ENCODE data around the gene TANC1. TPM values are rescaled to one million over a fixed set of nuclear protein-coding genes. Genes with fewer than 3 reads are reported as not detected.

The TANC1 gene
- total RNA-seq, 8 experiments from 2014 or later: 2.8 to 47.3 (median 6.9) TPM

GRCh38 chr2:159169187-159169586 lies 200.7 kb downstream of the TANC1 start:
- in situ Hi-C loops (cut with MboI; ENCODE audit: low pct_unique_long_range_greater_than_20kb in 2 of 9, low sequenced_read_pairs in 9 of 9, unreplicated experiment in 9 of 9): no loop called here
- no peak for ATAC-seq (replicated peaks in 6 of 8)
- H3K4me3 ChIP-seq: no peak overlapping the region
- WGBS, 10 experiments: 88 to 100% (median 95%) methylated on average over 1 to 6 of the region's 6 CpGs; no CpG with 5 or more reads in 1 of the 10 experiments
- no peaks in the 10 kb centered on the region for H3K4me1 ChIP-seq (replicated peaks in 1 of 2)
- no peak overlapping the region for H3K27ac ChIP-seq

- no peak overlapping the region for H3K4me3 ChIP-seq
- H3K27ac ChIP-seq: no peak overlapping the region
- no peak for ATAC-seq (replicated peaks in 6 of 8)
- H3K4me1 ChIP-seq (replicated peaks in 1 of 2): no peaks in the 10 kb centered on the region
- in situ Hi-C loops (cut with MboI; ENCODE audit: low pct_unique_long_range_greater_than_20kb in 2 of 9, low sequenced_read_pairs in 9 of 9, unreplicated experiment in 9 of 9): no loop called here
- 83 to 100% (median 100%) methylated on average over 1 to 3 of the region's 3 CpGs; no CpG with 5 or more reads in 3 of the 10 experiments for WGBS, 10 experiments
These were observed 204.0 kb downstream of the TANC1 start for GRCh38 chr2:159172403-159172802.

- in situ Hi-C loops (cut with MboI; ENCODE audit: low pct_unique_long_range_greater_than_20kb in 2 of 9, low sequenced_read_pairs in 9 of 9, unreplicated experiment in 9 of 9): no loop called here
- peaks cover 3% of the 10 kb centered on the region in 2 donors for H3K4me1 ChIP-seq (replicated peaks in 1 of 2)
- 88 to 100% (median 96%) methylated on average over 1 to 5 of the region's 9 CpGs; no CpG with 5 or more reads in 6 of the 10 experiments for WGBS, 10 experiments
- no peak overlapping the region for H3K27ac ChIP-seq
- no peak overlapping the region for H3K4me3 ChIP-seq
- ATAC-seq (replicated peaks in 6 of 8): no peak
These were observed 206.3 kb downstream of the TANC1 start for GRCh38 chr2:159174759-159175158.

GRCh38 chr2:159175182-159175581 lies 206.7 kb downstream of the TANC1 start:
- Histone ChIP-seq H3K4me1 (replicated peaks in 1 of 2) (peaks cover 3% of the 10 kb centered on the region in 2 donors), H3K4me3 (no peak overlapping the region), H3K27ac (no peak overlapping the region)
- in situ Hi-C loops (cut with MboI; ENCODE audit: low pct_unique_long_range_greater_than_20kb in 2 of 9, low sequenced_read_pairs in 9 of 9, unreplicated experiment in 9 of 9): no loop called here
- ATAC-seq (replicated peaks in 6 of 8): no peak
- WGBS, 10 experiments: 20 to 80% (median 71%) methylated on average over 1 to 4 of the region's 6 CpGs; no CpG with 5 or more reads in 6 of the 10 experiments

GRCh38 chr2:159175927-159176326 lies 207.5 kb downstream of the TANC1 start:
- in situ Hi-C loops (cut with MboI; ENCODE audit: low pct_unique_long_range_greater_than_20kb in 2 of 9, low sequenced_read_pairs in 9 of 9, unreplicated experiment in 9 of 9): no loop called here
- ATAC-seq (replicated peaks in 6 of 8): no peak
- WGBS, 10 experiments: 50 to 100% (median 67%) methylated on average over 1 to 3 of the region's 3 CpGs; no CpG with 5 or more reads in 3 of the 10 experiments
- no peak overlapping the region for H3K27ac ChIP-seq
- H3K4me3 ChIP-seq: no peak overlapping the region
- peaks cover 3% of the 10 kb centered on the region in 2 donors for H3K4me1 ChIP-seq (replicated peaks in 1 of 2)

- peaks cover 3% of the 10 kb centered on the region in 2 donors for H3K4me1 ChIP-seq (replicated peaks in 1 of 2)
- WGBS, 10 experiments: 79 to 100% (median 95%) methylated on average over 1 to 5 of the region's 5 CpGs
- H3K27ac ChIP-seq: no peak overlapping the region
- H3K4me3 ChIP-seq: no peak overlapping the region
- in situ Hi-C loops (cut with MboI; ENCODE audit: low pct_unique_long_range_greater_than_20kb in 2 of 9, low sequenced_read_pairs in 9 of 9, unreplicated experiment in 9 of 9): no loop called here
- no peak for ATAC-seq (replicated peaks in 6 of 8)
These were observed 208.1 kb downstream of the TANC1 start for GRCh38 chr2:159176555-159176954.

- Histone ChIP-seq H3K27ac (no peak overlapping the region), H3K4me3 (no peak overlapping the region), H3K4me1 (replicated peaks in 1 of 2) (peaks cover 3% of the 10 kb centered on the region in 2 donors)
- in situ Hi-C loops (cut with MboI; ENCODE audit: low pct_unique_long_range_greater_than_20kb in 2 of 9, low sequenced_read_pairs in 9 of 9, unreplicated experiment in 9 of 9): no loop called here
- ATAC-seq (replicated peaks in 6 of 8): no peak
- 71 to 100% (median 89%) methylated on average over 1 to 3 of the region's 3 CpGs for WGBS, 10 experiments
These were observed 208.9 kb downstream of the TANC1 start for GRCh38 chr2:159177357-159177756.

- Histone ChIP-seq H3K27ac (no peak overlapping the region), H3K4me3 (no peak overlapping the region), H3K4me1 (replicated peaks in 1 of 2) (peaks cover 3% of the 10 kb centered on the region in 2 donors)
- ATAC-seq (replicated peaks in 6 of 8): no peak
- in situ Hi-C loops (cut with MboI; ENCODE audit: low pct_unique_long_range_greater_than_20kb in 2 of 9, low sequenced_read_pairs in 9 of 9, unreplicated experiment in 9 of 9): no loop called here
- 75 to 100% (median 90%) methylated on average over 1 to 7 of the region's 7 CpGs; no CpG with 5 or more reads in 2 of the 10 experiments for WGBS, 10 experiments
These were observed 209.5 kb downstream of the TANC1 start for GRCh38 chr2:159177957-159178356.

- 57 to 94% (median 87%) methylated on average over 1 to 7 of the region's 8 CpGs; no CpG with 5 or more reads in 5 of the 10 experiments for WGBS, 10 experiments
- peaks cover 3% of the 10 kb centered on the region in 2 donors for H3K4me1 ChIP-seq (replicated peaks in 1 of 2)
- in situ Hi-C loops (cut with MboI; ENCODE audit: low pct_unique_long_range_greater_than_20kb in 2 of 9, low sequenced_read_pairs in 9 of 9, unreplicated experiment in 9 of 9): no loop called here
- no peak overlapping the region for H3K4me3 ChIP-seq
- ATAC-seq (replicated peaks in 6 of 8): no peak
- no peak overlapping the region for H3K27ac ChIP-seq
These were observed 210.7 kb downstream of the TANC1 start for GRCh38 chr2:159179096-159179495.

- no peak for ATAC-seq (replicated peaks in 6 of 8)
- Histone ChIP-seq H3K4me3 (no peak overlapping the region), H3K27ac (no peak overlapping the region), H3K4me1 (replicated peaks in 1 of 2) (peaks cover 3% of the 10 kb centered on the region in 2 donors)
- WGBS, 10 experiments: 80 to 93% (median 80%) methylated on average over 1 to 4 of the region's 4 CpGs; no CpG with 5 or more reads in 7 of the 10 experiments
- in situ Hi-C loops (cut with MboI; ENCODE audit: low pct_unique_long_range_greater_than_20kb in 2 of 9, low sequenced_read_pairs in 9 of 9, unreplicated experiment in 9 of 9): no loop called here
These were observed 211.3 kb downstream of the TANC1 start for GRCh38 chr2:159179696-159180095.

GRCh38 chr2:159183346-159183745 lies 214.9 kb downstream of the TANC1 start:
- ATAC-seq (replicated peaks in 6 of 8): no peak
- Histone ChIP-seq H3K27ac (no peak overlapping the region), H3K4me1 (replicated peaks in 1 of 2) (peaks cover 0 to 3% of the 10 kb centered on the region in 2 donors), H3K4me3 (no peak overlapping the region)
- 81 to 93% (median 92%) methylated on average over 2 to 8 of the region's 9 CpGs; no CpG with 5 or more reads in 6 of the 10 experiments for WGBS, 10 experiments
- in situ Hi-C loops (cut with MboI; ENCODE audit: low pct_unique_long_range_greater_than_20kb in 2 of 9, low sequenced_read_pairs in 9 of 9, unreplicated experiment in 9 of 9): no loop called here

- H3K27ac ChIP-seq: no peak overlapping the region
- 50 to 100% (median 80%) methylated on average over 1 to 14 of the region's 14 CpGs; no CpG with 5 or more reads in 1 of the 10 experiments for WGBS, 10 experiments
These were observed 217.1 kb downstream of the TANC1 start for GRCh38 chr2:159185401-159186130.

GRCh38 chr2:159186462-159186861 lies 218.0 kb downstream of the TANC1 start:
- Histone ChIP-seq H3K27ac (no peak overlapping the region), H3K4me1 (replicated peaks in 1 of 2) (no peaks in the 10 kb centered on the region), H3K4me3 (no peak overlapping the region)
- in situ Hi-C loops (cut with MboI; ENCODE audit: low pct_unique_long_range_greater_than_20kb in 2 of 9, low sequenced_read_pairs in 9 of 9, unreplicated experiment in 9 of 9): no loop called here
- 100% methylated on average over 1 to 4 of the region's 4 CpGs; no CpG with 5 or more reads in 5 of the 10 experiments for WGBS, 10 experiments
- ATAC-seq (replicated peaks in 6 of 8): no peak

More at GRCh38 chr2:159185401-159186130, 217.1 kb downstream of the TANC1 start:
- ATAC-seq (replicated peaks in 6 of 8): peak in 3 of 8 experiments; percentile 45 to 86 (median 71)
- in situ Hi-C loops (cut with MboI; ENCODE audit: low pct_unique_long_range_greater_than_20kb in 2 of 9, low sequenced_read_pairs in 9 of 9, unreplicated experiment in 9 of 9): no loop called here
- no peaks in the 10 kb centered on the region for H3K4me1 ChIP-seq (replicated peaks in 1 of 2)
- no peak overlapping the region for H3K4me3 ChIP-seq
